Choroid plexus epithelial cell (primary cell): Measurements from ENCODE around the gene KCNQ1.
A peak's percentile ranks its signal among the peaks of the same experiment; 100 is the strongest.

Experiments
- DNase-seq: peaks from one replicate; pipeline ENCODE4 v3.0.0-alpha.2; 2010; ENCODE audit warnings: low read depth
- H3K4me3 ChIP-seq: 2 replicates; pipeline ENCODE4 v1.5.1; 2011; ENCODE audit warnings: low read depth, mild to moderate bottlenecking, control low read depth, low read length, moderate library complexity
- TF ChIP-seq, protein P1 (sequence below): conservative IDR thresholded peaks from 2 replicates; pipeline ENCODE4 v1.5.1; 2011; ENCODE audit warnings: low read depth, mild to moderate bottlenecking, control low read depth, inconsistent platforms, low read length, moderate library complexity

Gene KCNQ1

DNA sequence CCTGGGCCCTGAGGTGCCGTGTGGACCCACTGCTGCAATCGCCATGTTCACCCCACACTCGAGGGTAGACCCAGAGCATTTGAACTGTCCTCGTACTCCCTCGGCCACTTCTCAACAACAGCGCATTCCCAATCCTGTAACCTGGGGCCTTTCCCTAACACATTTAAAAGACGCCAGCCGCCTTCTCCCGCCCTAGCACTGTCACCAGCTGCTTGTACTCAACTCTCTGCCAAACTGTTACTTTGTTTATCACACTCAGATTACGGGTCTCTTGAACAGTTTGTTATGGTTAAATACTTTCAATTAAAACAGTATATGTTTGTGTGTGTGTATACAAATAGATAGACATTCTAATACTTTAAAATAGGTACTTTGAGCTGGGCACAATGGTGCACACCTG is 420.1 kb downstream of the KCNQ1 start:
- TF ChIP-seq, protein P1, sequence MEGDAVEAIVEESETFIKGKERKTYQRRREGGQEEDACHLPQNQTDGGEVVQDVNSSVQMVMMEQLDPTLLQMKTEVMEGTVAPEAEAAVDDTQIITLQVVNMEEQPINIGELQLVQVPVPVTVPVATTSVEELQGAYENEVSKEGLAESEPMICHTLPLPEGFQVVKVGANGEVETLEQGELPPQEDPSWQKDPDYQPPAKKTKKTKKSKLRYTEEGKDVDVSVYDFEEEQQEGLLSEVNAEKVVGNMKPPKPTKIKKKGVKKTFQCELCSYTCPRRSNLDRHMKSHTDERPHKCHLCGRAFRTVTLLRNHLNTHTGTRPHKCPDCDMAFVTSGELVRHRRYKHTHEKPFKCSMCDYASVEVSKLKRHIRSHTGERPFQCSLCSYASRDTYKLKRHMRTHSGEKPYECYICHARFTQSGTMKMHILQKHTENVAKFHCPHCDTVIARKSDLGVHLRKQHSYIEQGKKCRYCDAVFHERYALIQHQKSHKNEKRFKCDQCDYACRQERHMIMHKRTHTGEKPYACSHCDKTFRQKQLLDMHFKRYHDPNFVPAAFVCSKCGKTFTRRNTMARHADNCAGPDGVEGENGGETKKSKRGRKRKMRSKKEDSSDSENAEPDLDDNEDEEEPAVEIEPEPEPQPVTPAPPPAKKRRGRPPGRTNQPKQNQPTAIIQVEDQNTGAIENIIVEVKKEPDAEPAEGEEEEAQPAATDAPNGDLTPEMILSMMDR, result no peak
- no peak for DNase-seq
- H3K4me3 ChIP-seq, result no peak overlapping the region

DNA sequence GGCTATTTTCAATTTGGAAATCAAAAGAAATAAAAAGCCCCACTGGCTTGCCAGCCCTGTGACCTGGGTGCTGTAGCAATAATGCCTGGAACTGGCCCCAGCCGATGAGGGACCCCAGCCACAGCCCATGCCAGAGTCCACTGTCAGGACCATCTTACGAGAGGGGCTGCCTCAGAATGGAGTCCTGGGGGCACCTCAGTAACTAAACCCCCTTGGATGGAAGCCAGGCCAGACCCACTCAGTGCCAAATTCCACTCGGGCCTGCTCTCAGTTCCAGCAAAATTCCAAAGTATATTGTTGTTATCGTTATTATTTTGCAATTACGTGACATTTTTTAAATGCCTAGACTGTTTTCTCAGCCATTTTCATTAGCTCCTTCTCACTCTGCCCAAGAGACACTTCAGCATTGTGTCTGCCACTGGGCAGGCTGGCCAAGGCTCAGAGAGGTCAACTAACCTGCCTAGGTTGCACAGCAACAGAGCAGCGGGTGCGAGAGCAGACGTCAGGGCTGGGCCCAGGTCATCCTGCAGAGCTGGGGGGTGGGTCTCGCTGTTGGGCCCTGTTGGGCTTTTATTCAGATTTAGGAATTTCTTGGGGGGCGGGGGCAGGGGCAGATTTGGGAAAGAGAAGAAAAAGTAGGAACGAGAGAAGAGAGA is 421.2 kb downstream of the KCNQ1 start:
- TF ChIP-seq, protein P1, result no peak
- no peak for DNase-seq
- no peak overlapping the region for H3K4me3 ChIP-seq

DNA sequence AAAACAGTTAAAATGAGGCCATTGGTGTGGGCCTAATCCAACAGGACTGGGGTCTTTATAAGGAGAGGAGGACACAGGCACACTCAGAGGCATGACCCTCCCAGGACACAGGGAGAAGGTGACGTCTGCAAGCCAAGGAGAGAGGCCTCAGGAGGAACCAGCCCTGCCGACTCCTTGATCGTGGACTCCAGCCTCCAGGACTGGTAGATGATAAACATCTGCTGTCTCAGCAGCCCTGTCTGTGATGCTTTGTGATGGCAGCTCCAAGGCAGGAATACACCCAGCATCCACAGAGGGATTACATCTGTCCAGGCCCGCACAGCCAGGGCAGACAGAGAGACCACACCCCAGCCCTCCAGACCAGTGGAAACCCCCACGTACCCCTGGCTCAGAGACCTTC is 422.3 kb downstream of the KCNQ1 start:
- H3K4me3 ChIP-seq, result no peak overlapping the region
- TF ChIP-seq, protein P1, result no peak
- DNase-seq, result no peak

DNA sequence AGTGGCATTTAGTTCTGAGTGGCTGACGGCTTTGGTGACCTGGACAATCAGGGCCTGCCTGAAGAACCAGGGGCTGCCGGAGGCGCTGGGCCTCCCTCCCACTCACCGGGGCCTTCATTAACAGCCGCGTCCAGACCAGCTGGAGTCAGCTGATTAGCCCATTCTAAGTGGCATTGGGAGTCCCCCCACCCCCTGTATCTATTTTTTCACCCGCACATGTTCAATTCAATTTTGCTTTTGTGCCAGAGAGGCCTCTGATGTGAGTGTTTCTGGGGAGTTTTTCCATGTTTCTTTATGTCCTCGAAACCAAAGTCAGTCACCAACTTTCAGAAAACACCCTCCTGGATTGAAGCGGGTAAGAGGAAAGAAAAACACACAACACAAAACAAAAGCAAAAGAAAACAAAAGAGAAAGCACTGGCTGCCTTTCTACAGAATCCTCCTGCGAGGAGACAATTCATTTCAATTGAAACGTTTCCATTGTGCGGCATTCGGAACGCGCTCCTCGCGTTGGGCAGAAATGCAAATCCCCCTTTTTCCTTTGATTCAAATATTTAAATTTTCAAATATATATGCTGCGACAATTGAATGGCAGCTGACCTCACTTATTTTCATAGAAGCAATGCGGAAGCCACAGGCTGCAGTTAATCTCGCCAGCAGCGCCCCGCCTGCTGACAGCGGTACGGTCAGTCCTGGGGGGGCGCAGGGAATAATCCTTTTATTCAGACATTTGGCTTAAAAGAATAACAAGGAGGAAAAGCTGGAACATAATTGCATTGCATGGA is 423.1 kb downstream of the KCNQ1 start:
- TF ChIP-seq, protein P1, result peak; percentile 28
- no peak for DNase-seq
- peak overlapping the region; percentile 20 for H3K4me3 ChIP-seq

DNA sequence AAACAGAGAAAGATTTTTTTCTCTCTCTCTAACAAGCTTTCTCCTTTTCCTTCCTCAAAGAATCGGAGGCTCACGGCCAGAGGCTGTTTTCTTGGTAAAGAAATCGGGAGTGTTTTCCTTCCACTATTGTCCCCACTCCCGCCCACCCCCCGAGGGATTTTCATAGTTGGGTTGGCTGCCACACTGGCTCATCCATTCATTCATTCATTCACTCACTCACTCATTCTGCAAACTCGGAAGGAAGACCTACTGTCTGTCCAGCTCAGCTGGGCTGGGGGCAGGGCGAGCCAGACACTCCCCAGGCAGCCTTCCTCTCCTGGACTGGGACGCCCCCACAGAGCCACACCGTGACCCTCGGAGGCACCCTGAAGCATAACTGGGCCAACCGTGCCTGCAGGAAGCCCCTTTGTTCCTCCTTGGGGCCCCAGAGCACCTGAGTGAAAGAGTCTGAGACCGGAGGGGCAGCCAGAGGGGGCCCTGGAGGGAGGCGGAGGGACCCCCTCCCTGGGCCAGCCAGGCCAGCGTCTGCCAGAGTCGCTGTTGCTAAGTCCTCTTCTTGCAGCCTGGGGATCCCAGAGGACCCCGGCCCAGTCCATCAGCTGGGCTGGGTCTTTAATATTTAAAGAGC is 423.8 kb downstream of the KCNQ1 start:
- peak overlapping the region; percentile 22 for H3K4me3 ChIP-seq
- DNase-seq, result no peak
- TF ChIP-seq, protein P1, result no peak

DNA sequence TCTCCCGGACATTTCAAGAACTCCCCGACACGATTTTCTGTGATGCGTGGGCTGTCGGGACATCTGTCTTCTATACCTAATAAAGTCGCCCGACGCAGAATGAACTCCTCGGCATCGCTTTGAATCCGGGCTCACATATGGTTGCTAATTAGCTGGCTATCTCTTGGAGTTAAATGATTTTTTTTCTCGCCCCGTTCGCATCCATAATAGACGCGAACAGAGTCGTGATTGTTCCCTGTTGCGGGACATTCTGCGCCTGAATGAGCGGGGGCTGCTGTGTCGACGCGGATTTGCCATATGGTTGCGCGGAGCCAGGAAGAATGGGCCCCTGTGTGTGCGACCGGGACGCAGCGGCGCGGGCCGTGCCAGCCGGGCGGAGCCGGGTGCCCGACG is 424.3 kb downstream of the KCNQ1 start:
- TF ChIP-seq, protein P1, result no peak
- no peak for DNase-seq
- no peak overlapping the region for H3K4me3 ChIP-seq
